ENCODE measurements around the gene SORCS3.

GRCh38 chr10:104773105-104773504, 132.0 kb downstream of the SORCS3 start:
- TF ChIP-seq, protein P1, sequence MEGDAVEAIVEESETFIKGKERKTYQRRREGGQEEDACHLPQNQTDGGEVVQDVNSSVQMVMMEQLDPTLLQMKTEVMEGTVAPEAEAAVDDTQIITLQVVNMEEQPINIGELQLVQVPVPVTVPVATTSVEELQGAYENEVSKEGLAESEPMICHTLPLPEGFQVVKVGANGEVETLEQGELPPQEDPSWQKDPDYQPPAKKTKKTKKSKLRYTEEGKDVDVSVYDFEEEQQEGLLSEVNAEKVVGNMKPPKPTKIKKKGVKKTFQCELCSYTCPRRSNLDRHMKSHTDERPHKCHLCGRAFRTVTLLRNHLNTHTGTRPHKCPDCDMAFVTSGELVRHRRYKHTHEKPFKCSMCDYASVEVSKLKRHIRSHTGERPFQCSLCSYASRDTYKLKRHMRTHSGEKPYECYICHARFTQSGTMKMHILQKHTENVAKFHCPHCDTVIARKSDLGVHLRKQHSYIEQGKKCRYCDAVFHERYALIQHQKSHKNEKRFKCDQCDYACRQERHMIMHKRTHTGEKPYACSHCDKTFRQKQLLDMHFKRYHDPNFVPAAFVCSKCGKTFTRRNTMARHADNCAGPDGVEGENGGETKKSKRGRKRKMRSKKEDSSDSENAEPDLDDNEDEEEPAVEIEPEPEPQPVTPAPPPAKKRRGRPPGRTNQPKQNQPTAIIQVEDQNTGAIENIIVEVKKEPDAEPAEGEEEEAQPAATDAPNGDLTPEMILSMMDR (IDR thresholded peaks at IDR 0.05; ENCODE audit: insufficient read depth, low read depth, low read length) = no peak
- TF ChIP-seq EZH2 (IDR thresholded peaks at IDR 0.05; ENCODE audit: insufficient read depth, low read length) = no peak
